Measurements from ENCODE around the gene SESN3.

Gene SESN3

GRCh38 chr11:95119361-95120060, 111.5 kb downstream of the SESN3 start:
- DNase-seq (ENCODE audit: low spot score), result no peak

- DNase-seq (ENCODE audit: low spot score), result no peak
Measured at GRCh38 chr11:95115597-95115996, 115.4 kb downstream of the SESN3 start.

All from globus pallidus (tissue), 1 donor.